Measurements from ENCODE around the gene XPR1.

XPR1 gene

DNA sequence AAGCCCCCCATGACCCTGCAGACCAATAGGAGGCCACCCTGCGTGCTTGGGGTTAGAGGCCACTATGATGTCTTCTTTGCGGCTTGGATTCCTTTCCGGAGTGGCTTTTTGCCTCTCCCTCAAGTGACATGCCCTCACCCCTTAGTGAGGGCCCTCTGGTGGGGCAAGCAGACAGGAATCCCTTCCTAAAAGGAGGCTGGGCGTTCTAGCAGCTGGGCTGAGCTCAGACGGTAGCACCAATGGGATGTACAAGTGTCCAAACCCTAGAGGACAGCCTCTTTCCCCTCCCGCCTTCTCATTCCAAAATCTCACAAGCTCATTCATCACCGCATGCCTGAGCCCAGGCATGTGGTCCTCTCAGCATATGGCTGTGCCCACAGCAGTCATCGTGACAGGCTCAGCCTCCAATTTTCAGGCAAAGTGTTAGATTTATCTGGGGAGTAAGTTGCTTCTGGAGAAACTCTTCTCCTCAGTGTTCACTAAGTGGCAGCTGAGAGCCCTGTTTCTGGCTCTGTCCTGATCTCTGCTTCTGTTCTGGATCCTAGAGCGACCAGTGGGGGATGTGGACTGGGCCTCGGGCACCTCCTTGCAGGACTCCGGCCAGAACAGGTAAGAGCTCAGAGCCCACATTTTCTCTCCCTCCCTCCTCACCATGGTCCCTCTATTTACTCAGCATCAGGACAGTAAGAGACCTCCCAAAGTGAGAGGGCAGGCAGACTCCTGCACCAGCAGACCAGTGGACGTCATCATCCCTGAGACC lies 285.7 kb downstream of the XPR1 start:
- ATAC-seq, result no peak

DNA sequence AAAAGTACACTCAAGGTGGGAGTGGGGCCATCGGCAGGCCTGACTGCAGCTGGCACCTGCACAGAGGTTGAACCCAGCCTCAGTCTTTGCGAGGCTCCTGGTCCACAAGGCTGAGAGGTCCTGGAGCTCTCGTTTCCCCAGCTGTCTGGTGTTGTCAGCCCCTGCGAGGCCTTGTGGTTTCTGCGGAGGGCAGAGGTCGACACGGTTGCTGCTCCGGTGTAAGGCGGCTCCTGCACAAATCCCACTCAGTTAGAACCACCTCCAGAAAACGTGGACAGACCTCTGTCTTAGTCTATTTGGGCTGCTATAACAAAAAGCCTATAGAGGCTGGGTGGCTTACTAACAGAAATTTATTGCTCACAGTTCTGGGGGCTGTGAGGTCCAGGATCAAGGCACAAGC lies 286.7 kb downstream of the XPR1 start:
- ATAC-seq (no peak), DNase-seq (no peak)

More for the DNA sequence above, 285.7 kb downstream of the XPR1 start:
- no peak for DNase-seq

GRCh38 chr1:180919183-180919700 lies 287.4 kb downstream of the XPR1 start:
- DNase-seq (no peak), ATAC-seq (no peak)

DNA sequence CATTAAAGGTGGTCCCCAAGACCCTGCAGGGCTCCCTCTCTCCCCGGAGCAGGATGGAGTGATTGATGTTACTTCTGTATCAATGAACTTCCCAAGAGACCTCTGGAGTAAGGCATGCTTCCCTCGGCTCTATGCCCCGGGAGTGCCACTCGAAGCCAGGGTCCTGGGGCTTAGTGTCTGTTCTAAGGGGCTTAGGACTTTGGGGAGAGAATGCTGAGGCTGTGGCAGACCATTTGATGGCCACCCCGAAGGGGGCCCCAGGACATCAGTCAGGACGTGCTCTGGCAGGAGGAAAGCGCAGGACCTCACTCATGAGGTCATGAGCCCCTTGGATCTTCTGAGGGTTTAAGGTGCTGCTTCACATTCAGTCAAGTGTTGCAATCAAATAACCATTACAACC lies 288.4 kb downstream of the XPR1 start:
- DNase-seq, result no peak

DNA sequence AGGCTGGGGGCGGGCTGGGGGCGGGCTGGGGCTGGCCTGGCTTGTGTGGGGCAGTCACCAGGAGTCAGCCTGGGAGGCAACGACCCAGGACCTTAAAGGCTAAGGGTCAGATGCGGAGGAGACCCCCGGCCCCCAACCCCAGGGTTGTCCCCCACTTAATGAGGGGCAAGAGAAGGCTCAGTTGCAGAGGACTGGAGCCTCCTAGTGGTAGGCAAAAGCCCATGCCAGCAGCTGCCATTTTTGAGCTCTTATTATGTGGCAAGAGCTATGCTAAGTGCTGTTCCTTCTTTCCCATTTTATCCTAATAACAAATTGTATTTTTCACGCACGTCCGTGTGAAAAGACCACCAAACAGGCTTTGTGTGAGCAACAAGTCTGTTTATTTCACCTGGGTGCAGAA lies 288.9 kb downstream of the XPR1 start:
- no peak for DNase-seq
- no peak for ATAC-seq

More for the DNA sequence above, 288.4 kb downstream of the XPR1 start:
- no peak for ATAC-seq

DNA sequence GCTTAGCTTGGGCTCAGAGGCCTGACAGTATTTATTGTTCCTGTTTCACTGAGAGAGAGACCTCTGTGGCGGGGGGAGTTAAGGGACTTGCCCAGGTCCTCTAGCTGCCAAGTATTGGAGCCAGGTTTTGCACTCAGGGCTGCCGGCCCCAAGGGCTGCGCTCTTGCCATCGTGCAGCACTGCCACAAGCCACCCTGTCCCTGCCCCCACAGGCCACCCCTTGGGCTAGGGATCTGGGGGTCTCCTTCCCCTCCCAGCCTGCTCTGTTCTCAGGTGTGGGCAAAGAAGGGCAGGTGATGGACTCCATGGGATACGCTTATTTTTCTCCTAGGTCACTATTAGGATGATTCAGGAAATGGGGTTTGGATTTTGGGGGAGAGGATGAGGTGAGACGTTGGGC lies 289.6 kb downstream of the XPR1 start:
- ATAC-seq (no peak), DNase-seq (no peak)

DNA sequence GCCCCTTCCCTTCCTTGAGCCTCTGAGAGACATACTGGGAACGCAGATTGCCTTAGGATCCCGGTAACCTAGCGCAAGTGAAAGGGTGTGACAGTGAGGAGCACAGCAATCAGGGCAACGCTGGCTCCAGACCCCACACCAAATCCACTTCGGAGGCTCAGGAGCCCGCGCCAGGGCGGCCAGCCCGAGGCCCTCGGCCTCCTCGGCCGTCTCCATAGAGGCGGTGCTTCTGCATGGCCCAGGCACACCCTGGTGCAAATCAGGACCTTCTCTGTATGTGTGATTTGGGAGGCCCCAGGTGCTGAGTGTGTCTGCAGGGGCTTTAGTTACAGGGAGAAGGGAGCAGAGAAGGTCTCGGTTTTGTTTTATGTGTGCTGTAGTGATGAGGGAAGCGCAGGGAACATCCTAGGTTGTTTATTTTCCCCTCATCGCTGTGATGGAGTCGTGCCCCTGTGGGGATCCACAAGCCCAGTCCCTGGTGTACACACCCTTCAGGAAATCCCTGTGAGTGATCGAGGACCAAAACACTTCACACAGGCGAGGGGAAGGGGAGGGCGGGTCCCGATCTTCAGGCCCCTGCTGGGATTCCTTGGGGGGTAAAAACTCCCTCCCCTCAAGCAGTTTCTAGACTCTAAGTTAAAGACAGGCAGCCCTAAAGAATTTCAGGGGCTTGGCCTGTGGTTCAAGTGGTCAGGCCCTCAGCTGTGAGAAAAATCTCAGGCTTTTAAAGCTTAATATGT lies 290.2 kb downstream of the XPR1 start:
- ATAC-seq (no peak), DNase-seq (no peak)

DNA sequence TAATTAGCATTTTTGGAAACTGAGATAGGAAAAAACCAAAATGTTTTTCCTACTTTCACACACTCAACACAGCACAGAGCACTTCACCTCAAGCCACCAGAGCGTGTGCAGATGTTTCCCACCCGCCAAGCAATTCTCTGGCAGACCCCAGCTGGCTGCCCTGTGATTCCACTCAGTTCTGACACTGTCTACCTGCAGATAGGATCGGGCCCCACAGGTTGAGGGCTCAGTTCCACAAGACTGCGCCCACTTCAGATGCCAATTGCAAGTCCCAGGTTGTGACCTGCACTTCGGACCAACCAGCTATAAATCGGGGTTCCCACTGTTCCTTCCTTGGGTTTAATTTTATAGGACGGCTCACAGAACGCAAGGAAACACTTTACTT lies 290.8 kb downstream of the XPR1 start:
- no peak for ATAC-seq
- DNase-seq, result no peak

DNA sequence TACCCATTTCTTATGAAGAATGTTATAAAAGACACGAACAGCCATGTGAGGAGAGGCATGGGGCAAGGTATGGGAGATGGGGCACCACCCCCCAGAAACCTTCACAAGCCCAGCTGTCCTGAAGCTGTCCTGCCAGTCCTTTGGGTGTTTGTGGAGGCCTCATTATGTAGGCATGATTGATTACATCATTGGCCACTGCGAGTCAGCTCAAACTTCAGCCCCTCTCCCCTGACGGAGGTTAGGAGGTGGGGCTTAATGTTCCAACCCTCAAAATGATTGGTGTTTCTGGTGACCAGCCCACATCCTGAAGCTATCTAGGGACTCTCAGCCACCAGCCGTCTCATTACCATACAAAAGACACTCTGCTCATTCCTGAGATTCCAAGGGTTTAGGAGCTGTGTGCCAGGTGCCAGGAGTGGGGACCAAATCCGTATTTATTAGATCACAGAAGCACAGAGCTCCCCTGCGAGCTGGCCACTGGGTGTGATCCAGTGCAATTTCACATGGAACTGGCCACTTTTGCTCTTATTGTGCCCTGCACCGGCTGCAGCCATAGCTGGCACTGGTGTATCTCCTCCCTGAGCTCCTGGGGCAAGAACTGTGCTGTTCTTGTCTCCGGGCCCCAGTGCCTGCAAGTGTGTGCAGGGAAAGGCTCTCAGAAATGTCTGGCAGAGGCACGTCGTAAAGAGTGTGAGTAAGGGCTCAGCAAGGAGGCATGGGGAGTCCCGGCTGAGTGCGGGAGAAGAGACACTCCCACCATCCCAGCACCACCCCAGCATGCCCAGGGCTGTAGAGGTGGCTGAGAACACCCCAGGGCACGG lies 291.4 kb downstream of the XPR1 start:
- DNase-seq (no peak), ATAC-seq (no peak)

DNA sequence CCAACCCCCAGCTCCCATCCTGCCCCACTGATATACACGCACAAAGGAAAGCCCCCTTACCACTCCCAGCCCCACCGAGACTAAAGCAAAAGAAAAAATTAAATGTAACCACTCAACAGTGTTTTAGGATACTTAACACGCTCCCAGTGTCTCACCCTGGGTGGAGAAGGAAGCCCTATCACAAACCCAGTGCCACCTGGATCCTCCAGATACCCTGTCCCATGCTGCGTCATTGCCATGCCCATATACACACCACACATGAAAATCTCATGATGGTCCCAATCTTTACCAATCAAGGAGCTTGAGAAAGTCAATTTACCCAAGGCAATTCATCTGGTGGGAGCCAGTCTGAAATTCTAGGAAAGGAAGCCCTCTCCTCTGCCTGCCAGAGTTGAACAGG lies 292.1 kb downstream of the XPR1 start:
- no peak for DNase-seq
- no peak for ATAC-seq

- ATAC-seq (no peak), DNase-seq (no peak)
These were observed 293.1 kb downstream of the XPR1 start for GRCh38 chr1:180924939-180925338.

GRCh38 chr1:180925471-180926051 lies 293.7 kb downstream of the XPR1 start:
- DNase-seq (no peak), ATAC-seq (no peak)

DNA sequence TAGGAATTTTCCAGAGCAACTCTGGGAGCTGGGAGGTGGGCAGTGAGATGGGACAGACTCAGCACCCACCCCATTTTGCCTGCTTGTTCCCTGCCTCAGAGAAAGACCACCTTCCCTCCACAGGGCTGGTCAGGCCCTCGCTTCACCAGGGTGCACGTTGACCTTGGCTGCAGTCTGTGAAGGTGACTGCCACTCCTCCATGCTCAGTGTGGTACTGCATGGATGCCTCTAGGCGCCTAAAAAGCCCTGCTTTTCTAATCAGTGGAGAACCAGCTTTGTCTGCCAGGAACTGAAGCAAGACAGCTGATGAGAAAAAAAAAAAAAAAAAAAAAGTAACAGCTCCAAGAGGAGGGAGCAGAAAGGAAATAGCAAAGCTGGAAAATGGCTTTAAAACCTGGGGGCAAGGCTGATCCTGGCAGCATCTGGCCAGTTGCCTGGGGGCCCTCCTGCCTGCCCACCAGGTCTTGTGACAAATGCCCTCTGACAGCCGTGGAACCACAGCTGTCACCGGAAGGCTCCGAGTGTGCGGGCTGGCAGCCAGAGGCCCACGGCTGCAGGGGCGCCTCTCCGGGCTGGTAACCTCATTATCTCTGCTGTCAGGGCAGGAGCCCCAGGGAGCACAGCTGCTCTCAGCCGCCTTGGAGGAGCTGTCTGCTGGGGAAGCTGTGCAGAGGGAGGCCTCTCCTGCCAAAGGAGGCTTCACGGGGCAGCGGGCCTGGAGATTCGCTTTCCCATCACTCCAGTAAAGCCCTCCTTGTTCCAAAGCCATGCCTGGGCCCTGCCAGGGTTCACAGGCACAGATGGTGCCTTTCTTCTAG lies 294.6 kb downstream of the XPR1 start:
- ATAC-seq, result no peak

GRCh38 chr1:180927348-180927747 lies 295.5 kb downstream of the XPR1 start:
- DNase-seq, result no peak
- no peak for ATAC-seq

More for the DNA sequence above, 294.6 kb downstream of the XPR1 start:
- DNase-seq, result no peak

DNA sequence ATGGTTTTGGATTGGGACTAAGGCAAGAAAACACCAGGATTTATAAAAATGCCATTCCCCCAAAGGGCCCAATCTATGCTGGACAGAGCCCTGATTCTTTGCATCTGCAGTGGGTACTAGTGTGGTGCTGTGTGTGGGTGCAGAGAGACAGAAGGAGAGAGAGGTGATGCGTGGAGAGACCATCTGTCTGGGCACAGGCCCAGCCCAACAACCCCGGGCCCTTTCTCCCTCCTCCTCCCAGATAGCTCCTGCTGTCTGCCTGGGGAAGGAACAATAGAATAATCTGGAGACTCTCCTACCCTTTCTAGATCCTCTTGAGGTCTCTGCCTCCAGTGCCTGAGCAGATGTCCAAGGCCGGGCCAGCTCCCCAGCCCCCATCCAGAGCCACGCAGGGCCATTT lies 296.0 kb downstream of the XPR1 start:
- DNase-seq, result no peak
- ATAC-seq, result no peak

DNA sequence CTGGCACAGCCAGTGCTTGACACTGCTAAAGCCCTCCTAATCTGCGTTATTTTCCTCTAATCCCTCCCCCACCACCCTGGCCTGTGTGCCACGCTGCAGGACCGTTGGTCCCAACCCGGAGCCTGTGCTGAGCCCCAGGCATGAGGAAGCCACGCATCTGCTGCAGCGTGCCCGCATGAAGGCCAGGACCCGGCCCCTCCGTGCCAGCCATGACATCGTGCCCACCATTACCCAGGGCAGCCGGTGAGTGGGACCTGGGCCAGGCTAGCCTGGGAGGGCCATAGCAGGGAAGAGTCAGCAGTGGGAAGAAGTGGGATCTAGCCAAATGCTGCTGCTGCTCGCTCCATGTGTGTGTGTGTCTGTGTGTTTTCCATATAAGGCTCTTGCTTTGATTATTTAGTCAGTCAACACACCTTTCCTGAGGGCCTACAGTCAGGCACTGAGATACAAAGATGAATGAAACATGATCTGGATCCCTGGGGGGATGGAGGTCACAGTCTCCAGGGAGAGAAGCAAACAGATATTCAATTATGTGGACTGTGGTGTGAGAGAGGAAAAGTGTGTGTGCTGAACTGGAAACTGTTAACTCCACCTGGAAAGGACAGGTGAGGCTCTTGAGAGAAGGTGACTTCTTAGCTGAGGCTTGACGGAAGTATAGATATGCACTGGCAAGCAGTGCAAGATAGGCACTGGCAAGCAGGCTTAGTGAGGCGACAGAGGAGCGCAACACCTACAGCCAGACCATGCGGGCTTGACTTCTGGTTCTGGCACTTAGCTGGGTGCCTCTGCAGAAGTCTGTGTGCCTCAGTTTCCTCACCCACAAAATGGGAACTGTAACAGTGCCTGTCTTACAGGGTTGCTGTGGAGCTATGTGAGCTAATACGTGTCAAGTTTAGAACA lies 296.8 kb downstream of the XPR1 start:
- peak; percentile 26 for ATAC-seq
- DNase-seq, result no peak

GRCh38 chr1:180929389-180929788 lies 297.6 kb downstream of the XPR1 start:
- ATAC-seq (no peak), DNase-seq (no peak)

DNA sequence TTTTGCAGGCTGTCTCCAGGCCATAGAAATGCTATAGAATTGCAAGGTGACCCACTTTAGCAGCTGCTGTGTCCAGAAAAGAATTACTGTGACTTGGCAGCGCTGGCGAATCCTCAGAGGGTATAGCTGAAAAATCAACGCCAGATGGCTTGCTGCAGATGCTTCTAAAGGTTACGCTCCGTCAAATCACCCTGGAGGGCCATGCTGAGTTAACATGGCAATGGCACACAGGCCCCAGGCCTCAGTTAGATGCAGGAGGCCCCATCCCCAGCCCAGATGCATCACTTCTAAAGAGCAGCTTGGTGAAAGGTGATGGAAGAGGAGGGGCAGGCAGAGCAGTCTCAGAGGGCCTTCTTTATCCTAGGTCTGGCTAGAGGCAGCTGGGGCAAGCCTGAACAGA lies 298.9 kb downstream of the XPR1 start:
- ATAC-seq, result no peak
- no peak for DNase-seq

DNA sequence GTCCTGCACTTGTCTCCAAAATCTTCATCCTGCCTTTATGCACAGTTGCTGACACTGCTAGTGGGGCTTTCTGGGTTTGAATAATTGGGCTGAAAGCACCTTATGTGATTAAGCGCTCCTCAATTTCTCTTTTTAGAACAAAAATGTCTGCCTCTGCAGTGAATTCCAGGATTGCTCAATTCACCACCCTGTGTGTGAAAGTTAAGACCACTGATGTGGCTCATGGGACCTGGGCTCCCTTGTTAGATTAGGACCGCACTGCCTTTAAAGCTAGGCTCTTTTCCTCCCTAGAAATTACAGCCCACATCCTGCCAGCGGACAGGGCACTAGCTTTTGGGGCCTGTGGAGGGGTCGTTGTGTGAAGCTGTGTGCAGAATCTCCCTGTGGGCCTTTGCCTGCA lies 299.7 kb downstream of the XPR1 start:
- DNase-seq (no peak), ATAC-seq (no peak)

- ATAC-seq (no peak), DNase-seq (no peak)
These were observed 300.6 kb downstream of the XPR1 start for GRCh38 chr1:180932378-180932777.

Data from stimulated activated naive CD8-positive, alpha-beta T cell treated with anti-CD3 and anti-CD28 coated beads, Interleukin-15, Interleukin-2, amounts not matched to agents 100 U/mL and 50 U/mL, for 24 hours (primary cell).